Measurements from ENCODE around the gene ASTN2.

The ASTN2 gene

GRCh38 chr9:116806075-116806474 lies 608.8 kb downstream of the ASTN2 start:
- H3K79me2 ChIP-seq (ENCODE audit: control insufficient read depth, low read length): no peaks in the 10 kb centered on the region
- no peaks in the 10 kb centered on the region for H3K9me2 ChIP-seq (replicated peaks; ENCODE audit: control insufficient read depth, low read length)
- no peaks in the 10 kb centered on the region for H3K27me3 ChIP-seq (ENCODE audit: control insufficient read depth, low read length)
- no peaks in the 10 kb centered on the region for H3K9me3 ChIP-seq (ENCODE audit: control insufficient read depth, insufficient read depth, low read length)
- no peak overlapping the region for H3K4me2 ChIP-seq (ENCODE audit: low read length)
- peaks cover 18% of the 10 kb centered on the region for H3K36me3 ChIP-seq (ENCODE audit: control insufficient read depth, low read length)
- no peak overlapping the region for H3K27ac ChIP-seq (ENCODE audit: low read depth, low read length)
- no peaks in the 10 kb centered on the region for H3F3A ChIP-seq (ENCODE audit: control insufficient read depth, insufficient read depth)
- H3K4me3 ChIP-seq (ENCODE audit: low read length): no peak overlapping the region
- H4K20me1 ChIP-seq (ENCODE audit: control insufficient read depth, insufficient read depth, low read depth, low read length): no peaks in the 10 kb centered on the region
- no peak for TF ChIP-seq CTCF (IDR thresholded peaks at IDR 0.05; ENCODE audit: low read depth, low read length, poor library complexity, severe bottlenecking)
- TF ChIP-seq EZH2phosphoT487 (IDR thresholded peaks at IDR 0.05; ENCODE audit: borderline replicate concordance, low read length): no peak
- peaks cover 4% of the 10 kb centered on the region; the same call in 1 of the 2 replicates for H3K4me1 ChIP-seq (ENCODE audit: control insufficient read depth, low read length)

- TF ChIP-seq CTCF (IDR thresholded peaks at IDR 0.05; ENCODE audit: low read depth, low read length, poor library complexity, severe bottlenecking) (no peak), EZH2phosphoT487 (IDR thresholded peaks at IDR 0.05; ENCODE audit: borderline replicate concordance, low read length) (no peak)
- no peaks in the 10 kb centered on the region for H3F3A ChIP-seq (ENCODE audit: control insufficient read depth, insufficient read depth)
- no peak overlapping the region for H3K27ac ChIP-seq (ENCODE audit: low read depth, low read length)
These were observed 614.0 kb downstream of the ASTN2 start for GRCh38 chr9:116800885-116801284.

GRCh38 chr9:116800074-116800473 lies 614.8 kb downstream of the ASTN2 start:
- no peaks in the 10 kb centered on the region for H4K20me1 ChIP-seq (ENCODE audit: control insufficient read depth, insufficient read depth, low read depth, low read length)
- H3K4me3 ChIP-seq (ENCODE audit: low read length): no peak overlapping the region
- H3K27ac ChIP-seq (ENCODE audit: low read depth, low read length): no peak overlapping the region
- H3K9me2 ChIP-seq (replicated peaks; ENCODE audit: control insufficient read depth, low read length): no peaks in the 10 kb centered on the region
- TF ChIP-seq EZH2phosphoT487 (IDR thresholded peaks at IDR 0.05; ENCODE audit: borderline replicate concordance, low read length) (no peak), CTCF (IDR thresholded peaks at IDR 0.05; ENCODE audit: low read depth, low read length, poor library complexity, severe bottlenecking) (no peak)
- no peaks in the 10 kb centered on the region for H3K9me3 ChIP-seq (ENCODE audit: control insufficient read depth, insufficient read depth, low read length)
- H3F3A ChIP-seq (ENCODE audit: control insufficient read depth, insufficient read depth): no peaks in the 10 kb centered on the region
- H3K36me3 ChIP-seq (ENCODE audit: control insufficient read depth, low read length): peaks cover 12% of the 10 kb centered on the region
- no peaks in the 10 kb centered on the region for H3K4me1 ChIP-seq (ENCODE audit: control insufficient read depth, low read length)
- H3K79me2 ChIP-seq (ENCODE audit: control insufficient read depth, low read length): no peaks in the 10 kb centered on the region
- no peaks in the 10 kb centered on the region for H3K27me3 ChIP-seq (ENCODE audit: control insufficient read depth, low read length)
- H3K4me2 ChIP-seq (ENCODE audit: low read length): no peak overlapping the region

More at GRCh38 chr9:116800885-116801284, 614.0 kb downstream of the ASTN2 start:
- peaks cover 18% of the 10 kb centered on the region for H3K36me3 ChIP-seq (ENCODE audit: control insufficient read depth, low read length)
- no peaks in the 10 kb centered on the region for H3K27me3 ChIP-seq (ENCODE audit: control insufficient read depth, low read length)
- no peaks in the 10 kb centered on the region for H3K9me2 ChIP-seq (replicated peaks; ENCODE audit: control insufficient read depth, low read length)
- H3K79me2 ChIP-seq (ENCODE audit: control insufficient read depth, low read length): no peaks in the 10 kb centered on the region
- no peak overlapping the region for H3K4me3 ChIP-seq (ENCODE audit: low read length)
- H3K9me3 ChIP-seq (ENCODE audit: control insufficient read depth, insufficient read depth, low read length): no peaks in the 10 kb centered on the region
- no peak overlapping the region for H3K4me2 ChIP-seq (ENCODE audit: low read length)
- no peaks in the 10 kb centered on the region for H3K4me1 ChIP-seq (ENCODE audit: control insufficient read depth, low read length)
- no peaks in the 10 kb centered on the region for H4K20me1 ChIP-seq (ENCODE audit: control insufficient read depth, insufficient read depth, low read depth, low read length)

All from DOHH2 (cell line).